ENCODE measurements around the gene ADGRB2.

The ADGRB2 gene

GRCh38 chr1:31762323-31762722 lies 1.8 kb downstream of the ADGRB2 start:
- no peak for DNase-seq

- DNase-seq = no peak
Observed at GRCh38 chr1:31761883-31762282, 2.3 kb downstream of the ADGRB2 start.

- DNase-seq = peak; percentile 54 to 81 (median 70)
Observed at GRCh38 chr1:31760471-31761470, 3.4 kb downstream of the ADGRB2 start.

DNA sequence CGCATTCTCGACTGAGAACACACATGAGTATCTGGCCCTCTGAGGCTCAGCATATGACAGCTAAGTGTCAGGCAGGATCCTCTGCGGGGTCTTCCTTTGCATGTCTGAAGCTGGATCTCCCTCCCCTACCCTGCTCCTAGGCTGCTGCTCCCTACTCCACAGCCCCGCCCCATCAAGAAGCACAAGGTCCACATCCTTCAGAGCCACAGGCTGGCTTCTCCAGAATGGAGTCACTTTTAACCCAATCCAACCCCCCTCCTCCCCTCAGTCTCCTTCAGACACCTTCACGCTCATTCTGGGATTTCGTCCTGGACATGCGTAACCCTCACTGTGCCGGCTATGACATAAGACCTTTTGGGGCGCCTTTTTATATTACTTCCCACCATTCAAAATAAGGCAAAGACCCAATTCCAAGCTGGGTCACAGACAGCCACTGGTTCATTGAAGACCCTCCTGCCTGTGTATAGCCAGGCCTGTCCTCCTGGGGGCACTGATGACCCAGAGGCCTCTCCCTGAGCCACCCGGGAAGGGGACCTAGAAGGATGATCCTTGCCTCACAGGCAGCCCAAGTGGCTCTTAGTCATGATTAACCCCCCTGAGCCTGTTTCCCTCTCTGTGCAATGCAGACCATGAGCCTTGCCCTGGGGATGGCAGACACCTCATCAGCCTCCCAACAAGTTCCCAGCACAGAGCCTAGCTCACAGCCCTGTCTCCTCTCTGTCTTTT lies 4.7 kb downstream of the ADGRB2 start:
- DNase-seq = peak in 3 of 4 experiments; percentile 27 to 39 (median 32)

DNA sequence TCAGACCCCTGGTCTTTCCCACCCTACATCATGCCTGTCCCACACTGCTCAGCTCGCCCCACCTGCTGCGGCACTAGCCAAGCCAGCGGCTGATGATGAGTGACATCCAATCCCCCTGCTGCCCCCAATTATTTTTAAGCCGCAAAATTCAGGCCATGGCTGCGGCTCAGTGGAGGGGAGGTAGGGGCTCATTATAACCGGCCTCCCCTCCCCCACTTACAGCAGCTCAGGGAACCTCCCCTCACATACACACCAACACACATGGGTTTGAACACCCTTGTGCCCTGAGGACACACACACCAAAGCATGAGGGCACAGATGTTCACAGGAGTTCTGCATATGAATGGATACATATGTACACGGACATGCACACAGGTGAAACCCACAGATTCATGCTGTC lies 5.3 kb downstream of the ADGRB2 start:
- no peak for DNase-seq

DNA sequence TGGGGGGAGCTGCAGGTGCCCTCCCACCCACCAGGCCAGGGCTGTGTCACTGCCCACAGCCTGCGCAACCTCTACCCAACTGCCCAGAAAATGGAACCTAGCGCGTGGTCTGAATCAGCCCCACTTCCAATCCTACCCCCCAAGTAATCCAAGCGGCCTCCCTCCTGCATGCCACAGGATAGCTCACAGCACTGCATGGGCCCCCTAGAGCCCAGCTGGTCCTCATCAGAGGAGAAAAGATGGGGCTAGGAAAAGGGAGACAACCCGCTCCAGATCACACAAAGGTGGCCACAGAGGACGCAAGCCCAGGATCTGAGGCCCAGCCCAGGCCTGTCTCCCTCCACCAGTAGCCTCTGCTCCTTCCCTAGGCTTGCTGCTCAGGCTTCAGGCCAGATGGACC lies 6.2 kb downstream of the ADGRB2 start:
- DNase-seq = no peak

- no peak for DNase-seq
Observed at GRCh38 chr1:31757204-31757679, 6.9 kb downstream of the ADGRB2 start.

DNA sequence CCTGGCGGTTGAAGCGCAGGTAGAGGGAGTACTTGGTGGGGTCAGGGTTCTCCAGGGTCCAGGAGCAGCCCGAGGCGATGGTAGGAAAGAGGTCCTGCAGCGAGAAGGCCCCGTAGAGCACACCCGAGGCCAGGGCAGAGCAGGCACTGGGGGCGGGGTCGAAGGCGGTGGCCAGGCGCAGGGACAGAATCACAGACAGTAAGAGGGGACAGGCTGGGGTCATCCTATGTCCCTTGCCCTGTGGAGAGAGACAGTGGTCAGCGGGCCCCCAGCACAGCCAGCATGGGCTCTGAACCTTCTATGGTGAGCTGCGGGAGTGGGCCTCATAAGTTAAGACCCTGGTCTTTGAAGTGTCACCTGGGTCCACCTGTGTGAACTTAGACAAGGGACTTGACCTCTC lies 7.6 kb downstream of the ADGRB2 start:
- DNase-seq = no peak

GRCh38 chr1:31755850-31756492 lies 8.2 kb downstream of the ADGRB2 start:
- no peak for DNase-seq

GRCh38 chr1:31755197-31755611 lies 8.9 kb downstream of the ADGRB2 start:
- DNase-seq = no peak

DNA sequence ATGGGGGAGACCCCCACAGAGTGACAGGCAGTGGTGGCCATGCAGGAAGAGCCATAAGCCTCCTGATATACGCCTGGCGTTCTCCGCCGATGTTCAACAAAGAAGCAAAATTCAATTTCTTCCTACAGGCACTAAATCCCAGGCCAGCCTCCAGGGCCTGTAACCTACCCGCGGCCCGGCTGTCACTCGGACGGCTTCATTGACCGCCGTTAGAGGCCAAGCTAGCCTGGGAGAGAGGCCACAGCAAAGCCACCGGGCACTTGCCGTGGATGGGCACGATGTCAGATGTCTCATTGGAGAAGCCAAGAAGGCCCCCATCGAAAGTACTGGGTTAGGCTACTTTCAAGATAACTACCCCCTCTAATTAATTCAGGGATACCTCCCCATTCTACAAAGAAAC lies 9.7 kb downstream of the ADGRB2 start:
- DNase-seq = no peak

GRCh38 chr1:31753707-31754349 lies 10.3 kb downstream of the ADGRB2 start:
- no peak for DNase-seq

- DNase-seq = no peak
Observed at GRCh38 chr1:31752952-31753475, 11.1 kb downstream of the ADGRB2 start.

GRCh38 chr1:31752258-31752657 lies 11.9 kb downstream of the ADGRB2 start:
- DNase-seq = no peak

GRCh38 chr1:31751822-31752241 lies 12.3 kb downstream of the ADGRB2 start:
- DNase-seq = no peak

DNA sequence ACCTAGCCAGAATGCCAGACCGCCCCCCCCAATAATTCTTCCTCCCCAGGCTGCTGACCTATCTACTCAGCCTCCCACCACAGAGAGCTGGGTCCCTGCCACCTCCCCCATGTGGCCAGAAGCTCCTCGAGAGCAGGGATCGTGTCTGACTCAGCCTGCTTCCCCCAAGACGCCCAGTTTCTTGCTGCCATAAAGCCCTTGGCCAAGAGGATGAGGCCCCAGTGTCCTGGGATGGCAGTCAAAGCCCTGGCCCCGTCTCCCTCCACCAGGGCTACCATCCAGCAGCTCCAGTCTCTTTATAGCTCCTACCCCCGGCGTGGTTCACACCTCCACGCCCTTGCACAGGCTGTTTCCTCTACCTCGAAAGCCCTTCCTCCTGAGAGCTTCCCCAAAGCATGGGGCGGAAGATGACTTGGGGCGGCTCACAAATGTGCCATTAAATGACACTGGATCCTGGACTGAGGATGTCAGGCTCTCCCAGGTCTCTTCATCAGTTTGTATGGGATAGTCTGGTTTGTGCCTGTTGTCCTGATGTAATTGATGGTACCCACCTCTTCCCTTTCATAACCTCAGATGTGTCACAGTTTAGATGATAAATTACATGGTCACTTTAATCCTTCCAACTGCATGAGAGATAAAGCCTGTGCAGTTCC lies 13.2 kb downstream of the ADGRB2 start:
- DNase-seq = peak in 3 of 4 experiments; percentile 50 to 62 (median 59)

DNA sequence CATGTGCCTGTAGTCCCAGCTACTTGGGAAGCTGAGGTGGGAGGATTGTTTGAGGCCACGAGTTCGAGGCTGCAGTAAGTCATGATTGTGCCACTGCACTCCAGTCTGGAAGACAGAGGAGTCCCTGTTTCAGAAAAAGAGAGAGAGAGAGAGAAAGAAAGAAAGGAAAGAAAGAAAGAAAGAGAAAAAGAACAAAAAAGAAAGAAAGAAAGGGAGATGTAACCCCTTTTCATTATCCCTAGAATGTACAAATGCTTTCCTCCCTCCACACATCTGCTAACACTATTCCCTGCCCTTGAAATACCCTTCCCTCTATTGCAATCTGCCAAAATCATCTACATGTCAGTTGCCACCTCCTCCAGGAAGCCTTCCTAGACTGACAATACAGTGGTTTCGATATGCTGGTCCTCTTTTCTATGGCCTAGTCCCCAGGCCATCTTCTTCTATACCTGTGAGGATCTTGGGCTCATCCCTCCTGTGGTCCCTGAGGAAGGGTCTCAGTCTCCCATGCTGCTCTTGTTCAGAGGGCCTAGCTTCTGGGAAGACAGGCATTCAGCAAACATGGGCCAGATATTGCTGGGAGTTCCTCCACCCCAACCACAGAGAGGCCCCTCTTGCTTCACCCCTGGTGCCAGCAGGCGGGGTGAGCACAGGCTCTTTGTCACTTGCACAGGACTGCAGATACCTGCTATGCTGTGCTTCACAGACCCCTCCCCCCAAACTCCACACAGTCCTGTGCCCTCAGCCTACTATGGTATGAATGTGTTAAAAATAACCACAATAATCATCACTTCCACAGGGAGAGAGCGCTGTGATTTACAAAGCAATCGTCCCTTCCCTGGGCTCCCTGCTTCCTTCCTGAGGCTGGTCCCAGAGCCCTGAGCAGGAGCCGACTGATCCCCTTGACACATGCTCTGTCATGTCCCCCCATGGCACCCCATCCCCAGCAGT lies 14.1 kb downstream of the ADGRB2 start:
- no peak for DNase-seq

DNA sequence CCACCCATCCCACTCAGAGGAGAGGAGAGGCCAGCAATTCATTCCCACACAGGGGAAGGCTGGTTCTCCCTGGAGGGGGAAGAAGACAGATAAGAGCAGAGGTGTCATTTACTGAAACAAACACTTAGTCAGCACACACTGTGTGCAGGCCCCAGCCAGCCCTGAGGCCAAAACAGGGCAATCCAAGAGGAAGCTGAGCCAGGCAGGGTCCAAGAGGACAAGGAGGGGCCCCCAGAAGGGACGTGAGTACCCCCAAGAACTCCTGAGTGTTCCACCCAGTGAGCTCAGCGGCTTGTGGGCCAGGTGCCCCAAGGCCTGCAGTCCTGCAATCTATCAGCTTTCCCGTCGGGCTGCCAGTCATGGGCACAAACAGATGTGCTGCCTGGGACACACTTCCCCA lies 15.8 kb downstream of the ADGRB2 start:
- DNase-seq = no peak

GRCh38 chr1:31747304-31747703 lies 16.8 kb downstream of the ADGRB2 start:
- no peak for DNase-seq

DNA sequence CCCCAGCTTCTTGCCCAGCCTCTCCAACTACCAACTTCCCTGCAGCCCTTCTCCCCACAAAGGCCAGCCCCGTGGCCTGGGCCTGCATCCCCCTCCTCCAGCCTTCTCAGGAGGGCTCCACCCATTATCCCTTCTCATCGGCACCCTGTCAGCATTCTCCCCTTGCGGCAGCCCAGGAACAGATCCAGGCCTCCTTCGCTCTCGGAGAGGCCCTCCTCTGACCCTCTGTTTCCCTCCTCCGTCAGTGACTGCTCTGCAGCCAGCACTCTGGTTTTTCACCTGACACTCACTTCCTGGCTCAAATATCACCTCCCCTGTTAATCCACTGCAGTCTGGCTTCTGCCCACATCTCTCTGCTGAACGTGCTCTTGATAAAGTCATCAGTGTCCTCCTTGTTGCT lies 17.5 kb downstream of the ADGRB2 start:
- no peak for DNase-seq

Measured in suppressor macrophage (primary cell).